ES-I3 (cell line): ENCODE results near the gene OXNAD1.

Source experiments
- H3K36me3 ChIP-seq: 2 replicates; pipeline ENCODE4 v1.6.1; 2013; ENCODE audit warnings: mild to moderate bottlenecking, low read length, control low read depth, moderate library complexity; ENCODE audit not compliant: insufficient read depth
- H3K4me1 ChIP-seq: 2 replicates; pipeline ENCODE4 v1.6.1; 2013; ENCODE audit warnings: mild to moderate bottlenecking, control low read depth, low read length; ENCODE audit not compliant: insufficient read depth
- H3K9ac ChIP-seq: 2 replicates; pipeline ENCODE4 v1.6.1; 2013; ENCODE audit warnings: low read depth, mild to moderate bottlenecking, low read length, moderate library complexity
- H3K9me3 ChIP-seq: 2 replicates; pipeline ENCODE4 v1.6.1; 2013; ENCODE audit warnings: mild to moderate bottlenecking, low read length, moderate library complexity; ENCODE audit not compliant: control insufficient read depth, insufficient read depth

OXNAD1 gene

GRCh38 chr3:16328124-16328523, 63.1 kb downstream of the OXNAD1 start:
- Histone ChIP-seq H3K4me1 (no peaks in the 10 kb centered on the region; the same call in 1 of the 2 replicates), H3K36me3 (peaks cover 3% of the 10 kb centered on the region; the same call in 1 of the 2 replicates)

GRCh38 chr3:16329036-16329825, 64.2 kb downstream of the OXNAD1 start:
- Histone ChIP-seq H3K9ac (no peak overlapping the region), H3K4me1 (no peaks in the 10 kb centered on the region; the same call in 1 of the 2 replicates), H3K9me3 (peaks cover 6% of the 10 kb centered on the region; the same call in 1 of the 2 replicates), H3K36me3 (peaks cover 3% of the 10 kb centered on the region; the same call in 1 of the 2 replicates)

More at GRCh38 chr3:16328124-16328523, 63.1 kb downstream of the OXNAD1 start:
- Histone ChIP-seq H3K9me3 (peaks cover 6% of the 10 kb centered on the region; the same call in 1 of the 2 replicates), H3K9ac (no peak overlapping the region)

- no peaks in the 10 kb centered on the region; the same call in 1 of the 2 replicates for H3K4me1 ChIP-seq
- peaks cover 3% of the 10 kb centered on the region; the same call in 1 of the 2 replicates for H3K36me3 ChIP-seq
- peaks cover 6% of the 10 kb centered on the region; the same call in 1 of the 2 replicates for H3K9me3 ChIP-seq
- no peak overlapping the region for H3K9ac ChIP-seq
Measured at GRCh38 chr3:16329826-16330129, 64.8 kb downstream of the OXNAD1 start.

DNA sequence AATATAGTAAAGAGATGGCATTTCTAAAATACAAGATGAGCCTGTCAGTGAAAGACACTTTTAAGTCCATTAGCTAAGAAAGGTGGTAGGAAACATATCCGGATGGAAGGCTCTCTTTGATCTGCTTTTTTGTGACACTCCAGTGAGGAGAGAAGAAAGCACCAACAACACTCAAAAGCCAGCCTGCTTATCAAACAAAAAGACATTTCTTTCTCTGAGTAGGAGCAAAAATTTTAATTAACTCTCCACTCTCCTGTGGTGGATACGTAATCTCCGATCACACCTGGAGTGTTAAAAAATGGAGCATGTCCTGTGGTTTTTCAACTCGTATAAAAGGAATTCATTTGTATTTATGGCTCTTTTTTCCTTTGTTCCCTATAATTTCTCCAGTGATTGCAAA, 65.3 kb downstream of the OXNAD1 start:
- Histone ChIP-seq H3K36me3 (peaks cover under 1% of the 10 kb centered on the region; the same call in 1 of the 2 replicates), H3K4me1 (no peaks in the 10 kb centered on the region; the same call in 1 of the 2 replicates), H3K9ac (no peak overlapping the region)

DNA sequence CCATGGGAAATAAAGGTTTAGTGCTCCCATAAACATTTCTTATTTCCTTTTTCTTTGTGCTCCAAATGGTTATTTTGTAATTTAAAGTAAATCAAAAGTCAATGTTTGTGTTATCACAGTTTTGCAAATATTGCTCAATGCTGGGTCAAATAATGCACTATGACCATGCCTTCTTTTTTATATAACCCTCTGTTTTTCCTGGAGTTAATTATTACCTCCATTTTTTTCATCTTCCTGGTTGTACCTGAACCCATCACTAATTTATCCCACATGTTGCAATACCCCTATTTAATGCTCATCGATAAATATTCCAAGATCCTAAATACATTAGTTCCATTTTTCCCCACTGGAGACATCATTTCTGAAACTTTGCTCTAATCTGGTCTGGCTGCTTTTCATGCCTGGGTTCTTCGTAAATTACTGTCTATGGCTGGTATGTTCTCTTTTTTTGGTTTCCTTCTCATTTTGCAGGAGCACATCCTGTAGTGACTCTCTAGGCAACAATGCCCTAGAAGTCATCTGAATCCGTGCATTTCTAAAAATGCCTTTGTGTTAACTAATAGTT, 66.4 kb downstream of the OXNAD1 start:
- no peak overlapping the region for H3K9ac ChIP-seq
- no peaks in the 10 kb centered on the region; the same call in 1 of the 2 replicates for H3K4me1 ChIP-seq
- H3K9me3 ChIP-seq, result peaks cover 6% of the 10 kb centered on the region; the same call in 1 of the 2 replicates
- H3K36me3 ChIP-seq, result no peaks in the 10 kb centered on the region; the same call in 1 of the 2 replicates

More for the DNA sequence above, 65.3 kb downstream of the OXNAD1 start:
- peaks cover 6% of the 10 kb centered on the region; the same call in 1 of the 2 replicates for H3K9me3 ChIP-seq

- Histone ChIP-seq H3K9ac (no peak overlapping the region), H3K4me1 (no peaks in the 10 kb centered on the region; the same call in 1 of the 2 replicates), H3K9me3 (peaks cover 6% of the 10 kb centered on the region; the same call in 1 of the 2 replicates), H3K36me3 (no peaks in the 10 kb centered on the region; the same call in 1 of the 2 replicates)
Measured at GRCh38 chr3:16332904-16333426, 68.0 kb downstream of the OXNAD1 start.

- no peaks in the 10 kb centered on the region; the same call in 1 of the 2 replicates for H3K36me3 ChIP-seq
Measured at GRCh38 chr3:16334909-16335308, 69.9 kb downstream of the OXNAD1 start.

GRCh38 chr3:16335333-16335732, 70.3 kb downstream of the OXNAD1 start:
- Histone ChIP-seq H3K9ac (no peak overlapping the region), H3K9me3 (peaks cover 6% of the 10 kb centered on the region; the same call in 1 of the 2 replicates), H3K4me1 (no peaks in the 10 kb centered on the region; the same call in 1 of the 2 replicates), H3K36me3 (no peaks in the 10 kb centered on the region; the same call in 1 of the 2 replicates)

More at GRCh38 chr3:16334909-16335308, 69.9 kb downstream of the OXNAD1 start:
- Histone ChIP-seq H3K9ac (no peak overlapping the region), H3K9me3 (peaks cover 6% of the 10 kb centered on the region; the same call in 1 of the 2 replicates), H3K4me1 (no peaks in the 10 kb centered on the region; the same call in 1 of the 2 replicates)

- no peak overlapping the region for H3K9ac ChIP-seq
- H3K4me1 ChIP-seq, result no peaks in the 10 kb centered on the region; the same call in 1 of the 2 replicates
- H3K9me3 ChIP-seq, result peaks cover 5% of the 10 kb centered on the region; the same call in 1 of the 2 replicates
- H3K36me3 ChIP-seq, result no peaks in the 10 kb centered on the region; the same call in 1 of the 2 replicates
Measured at GRCh38 chr3:16335772-16336645, 71.0 kb downstream of the OXNAD1 start.

GRCh38 chr3:16336825-16337224, 71.8 kb downstream of the OXNAD1 start:
- Histone ChIP-seq H3K4me1 (no peaks in the 10 kb centered on the region; the same call in 1 of the 2 replicates), H3K36me3 (no peaks in the 10 kb centered on the region; the same call in 1 of the 2 replicates), H3K9ac (no peak overlapping the region), H3K9me3 (no peaks in the 10 kb centered on the region; the same call in 1 of the 2 replicates)

DNA sequence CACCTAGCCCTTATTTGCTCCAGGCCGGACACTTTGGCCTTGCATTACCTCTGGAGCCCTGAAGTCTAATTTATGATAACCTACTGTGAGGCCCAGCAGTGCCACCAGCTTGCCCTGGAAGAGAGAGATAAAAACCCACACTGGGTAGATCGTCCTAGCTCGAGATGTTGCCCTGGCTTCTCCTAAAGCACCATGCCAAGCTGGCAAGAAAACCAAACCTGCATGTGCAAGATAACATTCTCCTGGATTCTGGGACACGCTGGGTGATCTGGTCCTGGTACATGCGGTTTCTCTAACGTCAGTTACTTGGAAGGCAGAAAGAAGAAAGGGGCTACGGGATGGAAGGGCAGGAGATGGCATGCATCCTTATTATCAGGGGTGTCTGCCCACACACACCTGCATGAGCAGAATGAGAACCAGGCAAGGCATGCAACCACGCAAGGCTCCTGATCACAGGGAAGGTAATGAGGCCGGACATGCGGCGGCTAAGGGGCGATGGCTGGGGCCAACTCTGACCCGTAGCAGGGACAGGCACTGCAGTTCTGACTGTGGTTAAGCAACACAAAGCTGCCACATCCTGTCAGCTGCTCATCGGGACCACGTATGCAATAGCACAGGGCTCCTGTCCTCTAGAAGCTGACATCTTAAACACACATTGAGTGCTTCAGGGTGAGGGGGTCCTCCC, 73.0 kb downstream of the OXNAD1 start:
- Histone ChIP-seq H3K9me3 (no peaks in the 10 kb centered on the region; the same call in 1 of the 2 replicates), H3K36me3 (no peaks in the 10 kb centered on the region; the same call in 1 of the 2 replicates), H3K4me1 (no peaks in the 10 kb centered on the region), H3K9ac (no peak overlapping the region)

- H3K36me3 ChIP-seq, result no peaks in the 10 kb centered on the region; the same call in 1 of the 2 replicates
- H3K9me3 ChIP-seq, result no peaks in the 10 kb centered on the region; the same call in 1 of the 2 replicates
- H3K9ac ChIP-seq, result no peak overlapping the region
- no peaks in the 10 kb centered on the region for H3K4me1 ChIP-seq
Measured at GRCh38 chr3:16338999-16339398, 74.0 kb downstream of the OXNAD1 start.

DNA sequence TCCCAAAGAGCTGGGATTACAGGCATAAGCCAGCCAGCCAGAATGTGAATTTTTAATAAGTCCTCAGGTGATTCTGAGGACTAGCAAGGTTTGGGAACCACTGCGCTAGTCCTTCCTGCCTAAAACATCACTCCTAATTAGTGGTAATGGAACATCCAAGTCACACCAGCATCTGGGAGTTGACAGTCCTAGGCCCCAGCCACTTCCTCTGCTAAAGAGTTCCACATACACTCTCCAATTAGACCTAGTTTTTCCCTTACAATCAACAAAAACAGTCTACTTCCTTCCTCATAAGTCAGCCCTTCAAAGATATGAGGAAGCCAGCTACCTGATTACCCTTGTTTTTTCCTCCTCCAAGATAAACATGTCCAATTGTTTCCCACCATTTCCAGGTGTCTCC, 78.1 kb downstream of the OXNAD1 start:
- H3K4me1 ChIP-seq, result no peaks in the 10 kb centered on the region
- H3K9ac ChIP-seq, result no peak overlapping the region
- no peaks in the 10 kb centered on the region; the same call in 1 of the 2 replicates for H3K36me3 ChIP-seq
- H3K9me3 ChIP-seq, result no peaks in the 10 kb centered on the region
